Activated CD8-positive, alpha-beta memory T cell treated with anti-CD3 and anti-CD28 coated beads, Interleukin-2, amount 10 ng/mL, durations not matched to agents 7 days and 5 days (primary cell): ENCODE results near the gene RAPGEF6. TPM values are rescaled to one million over a fixed set of nuclear protein-coding genes. Genes with fewer than 3 reads are reported as not detected.
"Not testable (repeated sequence)": the region's sequence is repeated elsewhere in the genome, so short reads cannot be mapped to it uniquely, and the experiment has no call there.

ENCODE experiments used
- ATAC-seq: fragments of 150-1000 bp; cut with Tn5 transposase; one replicate; pipeline ENCODE4 v1.10.0; 2021; ENCODE audit warnings: moderate library complexity
- CTCF ChIA-PET: fragments of 350-600 bp; sonication (Branson Sonifier 250); formaldehyde crosslinking; loops from one replicate; lab custom pipeline; 2021; ENCODE audit warnings: antibody characterized with exemption; lab: Charles Lee
- DNase-seq: peaks from one replicate; pipeline ENCODE4 v3.0.0-alpha.2; 2020
- H3K27ac Mint-ChIP-seq: one replicate; pipeline ENCODE4 v1.8.0; 2021; ENCODE audit warnings: mild to moderate bottlenecking, mixed read lengths
- H3K27me3 Mint-ChIP-seq: one replicate; pipeline ENCODE4 v1.8.0; 2021; ENCODE audit warnings: mixed read lengths
- H3K36me3 Mint-ChIP-seq: one replicate; pipeline ENCODE4 v1.8.0; 2021; ENCODE audit warnings: mild to moderate bottlenecking, mixed read lengths
- H3K4me1 Mint-ChIP-seq: one replicate; pipeline ENCODE4 v1.8.0; 2021; ENCODE audit warnings: mixed read lengths
- H3K4me3 Mint-ChIP-seq: one replicate; pipeline ENCODE4 v1.8.0; 2021; ENCODE audit warnings: mild to moderate bottlenecking, moderate library complexity, mixed read lengths
- H3K9me3 Mint-ChIP-seq: one replicate; pipeline ENCODE4 v1.8.0; 2022; ENCODE audit warnings: low read depth, mixed read lengths
- total RNA-seq, 2 experiments: library from RNA; stranded (reverse); gene quantifications; one replicate each; pipeline ENCODE4 v1.2.3, GENCODE V29; 2021

Gene RAPGEF6, protein sequence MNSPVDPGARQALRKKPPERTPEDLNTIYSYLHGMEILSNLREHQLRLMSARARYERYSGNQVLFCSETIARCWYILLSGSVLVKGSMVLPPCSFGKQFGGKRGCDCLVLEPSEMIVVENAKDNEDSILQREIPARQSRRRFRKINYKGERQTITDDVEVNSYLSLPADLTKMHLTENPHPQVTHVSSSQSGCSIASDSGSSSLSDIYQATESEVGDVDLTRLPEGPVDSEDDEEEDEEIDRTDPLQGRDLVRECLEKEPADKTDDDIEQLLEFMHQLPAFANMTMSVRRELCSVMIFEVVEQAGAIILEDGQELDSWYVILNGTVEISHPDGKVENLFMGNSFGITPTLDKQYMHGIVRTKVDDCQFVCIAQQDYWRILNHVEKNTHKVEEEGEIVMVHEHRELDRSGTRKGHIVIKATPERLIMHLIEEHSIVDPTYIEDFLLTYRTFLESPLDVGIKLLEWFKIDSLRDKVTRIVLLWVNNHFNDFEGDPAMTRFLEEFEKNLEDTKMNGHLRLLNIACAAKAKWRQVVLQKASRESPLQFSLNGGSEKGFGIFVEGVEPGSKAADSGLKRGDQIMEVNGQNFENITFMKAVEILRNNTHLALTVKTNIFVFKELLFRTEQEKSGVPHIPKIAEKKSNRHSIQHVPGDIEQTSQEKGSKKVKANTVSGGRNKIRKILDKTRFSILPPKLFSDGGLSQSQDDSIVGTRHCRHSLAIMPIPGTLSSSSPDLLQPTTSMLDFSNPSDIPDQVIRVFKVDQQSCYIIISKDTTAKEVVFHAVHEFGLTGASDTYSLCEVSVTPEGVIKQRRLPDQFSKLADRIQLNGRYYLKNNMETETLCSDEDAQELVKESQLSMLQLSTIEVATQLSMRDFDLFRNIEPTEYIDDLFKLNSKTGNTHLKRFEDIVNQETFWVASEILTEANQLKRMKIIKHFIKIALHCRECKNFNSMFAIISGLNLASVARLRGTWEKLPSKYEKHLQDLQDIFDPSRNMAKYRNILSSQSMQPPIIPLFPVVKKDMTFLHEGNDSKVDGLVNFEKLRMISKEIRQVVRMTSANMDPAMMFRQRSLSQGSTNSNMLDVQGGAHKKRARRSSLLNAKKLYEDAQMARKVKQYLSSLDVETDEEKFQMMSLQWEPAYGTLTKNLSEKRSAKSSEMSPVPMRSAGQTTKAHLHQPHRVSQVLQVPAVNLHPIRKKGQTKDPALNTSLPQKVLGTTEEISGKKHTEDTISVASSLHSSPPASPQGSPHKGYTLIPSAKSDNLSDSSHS (N-terminal part only)
- total RNA-seq = 10 to 100 TPM; 31.3 to 35.2 TPM

DNA sequence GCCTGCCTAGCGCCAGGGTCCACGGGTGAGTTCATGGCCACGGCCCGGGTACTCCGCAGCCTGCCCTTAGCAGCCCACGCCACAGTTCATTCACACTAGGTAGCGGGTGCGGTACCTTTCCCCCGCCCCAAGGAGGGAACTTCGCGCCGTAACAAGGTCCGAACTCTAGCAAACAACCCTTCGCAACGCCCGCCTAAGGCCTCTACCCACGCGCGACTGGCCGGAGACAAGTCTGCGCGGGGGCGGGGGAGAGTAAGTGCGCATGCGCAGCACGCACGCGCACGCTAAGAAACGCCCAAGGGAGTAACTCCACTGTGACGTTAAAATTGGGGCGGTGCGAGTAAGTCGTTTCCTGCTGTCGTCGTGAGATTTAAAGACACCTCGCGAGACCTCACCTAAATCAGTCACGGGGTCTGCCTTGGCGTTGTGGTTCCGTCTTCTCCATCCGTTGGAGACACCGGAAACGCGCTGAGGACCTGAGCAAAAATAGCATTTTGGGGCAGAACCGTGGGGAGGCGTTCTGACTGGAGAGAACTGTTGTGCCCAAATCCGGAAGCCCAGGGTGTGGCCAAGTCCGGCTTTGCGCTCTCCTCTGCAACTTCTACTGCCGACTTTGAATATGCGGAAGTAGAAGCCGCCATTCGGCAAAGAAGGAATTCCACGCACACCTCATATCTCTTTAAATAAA lies at the start of gene RAPGEF6:
RAPGEF6 (minus strand) TSS at position 234 of the 688 bp plus-strand sequence; CDS start at position 35, 199 bp downstream.
- H3K4me3 Mint-ChIP-seq = peak within 1 kb of the TSS; percentile 95
- peaks cover 16% of the 10 kb centered on the region for H3K4me1 Mint-ChIP-seq
- CTCF ChIA-PET = interaction anchor here (1.1 to 1.3 kb wide), 3 partner anchors 11 to 373 kb away, joined by 4 to 5 read pairs (median 4); no protein-coding TSS in a partner anchor
- H3K36me3 Mint-ChIP-seq = peaks cover 2% of the 10 kb centered on the region
- no peaks in the 10 kb centered on the region for H3K9me3 Mint-ChIP-seq
- H3K27me3 Mint-ChIP-seq = peaks cover 2% of the 10 kb centered on the region
- peak; percentile 100 for DNase-seq
- H3K27ac Mint-ChIP-seq = peak within 1 kb of the TSS; percentile 98
- ATAC-seq = peak; percentile 90

- DNase-seq (no peak), ATAC-seq (no peak)
- Mint-ChIP-seq H3K36me3 (peaks cover 21% of the 10 kb centered on the region), H3K9me3 (peaks cover 2% of the 10 kb centered on the region), H3K27ac (no peak overlapping the region), H3K4me3 (no peak overlapping the region), H3K27me3 (no peaks in the 10 kb centered on the region), H3K4me1 (peaks cover 2% of the 10 kb centered on the region)
- CTCF ChIA-PET = no interaction called here
Measured at GRCh38 chr5:131684595-131684994, 49.6 kb upstream of the RAPGEF6 start.

- Mint-ChIP-seq H3K4me1 (peaks cover 2% of the 10 kb centered on the region), H3K27ac (no peak overlapping the region), H3K4me3 (no peak overlapping the region), H3K27me3 (no peaks in the 10 kb centered on the region), H3K9me3 (no peaks in the 10 kb centered on the region), H3K36me3 (peaks cover 22% of the 10 kb centered on the region)
- DNase-seq = no peak
- CTCF ChIA-PET = no interaction called here
- no peak for ATAC-seq
Measured at GRCh38 chr5:131684051-131684450, 49.0 kb upstream of the RAPGEF6 start.

DNA sequence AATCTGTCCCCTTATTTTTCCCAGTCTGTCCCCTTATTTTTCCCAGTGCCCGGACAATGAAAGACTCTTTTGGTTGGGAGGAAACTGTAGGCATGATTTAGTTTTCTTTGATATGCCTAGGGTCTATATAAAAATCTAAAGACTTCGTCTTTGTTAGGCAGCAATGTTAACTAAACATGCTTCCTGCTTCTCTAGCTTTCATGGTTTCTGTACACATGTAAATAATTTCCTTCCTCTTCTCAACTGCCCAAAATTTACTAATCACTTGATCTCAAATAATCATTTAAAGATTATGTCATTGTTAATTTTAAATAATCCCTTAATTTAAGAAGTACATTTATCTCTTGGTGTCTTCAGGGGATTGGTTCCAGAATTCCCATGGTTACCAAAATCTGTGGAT lies 47.8 kb upstream of the RAPGEF6 start:
- ATAC-seq (no peak), DNase-seq (no peak)
- Mint-ChIP-seq H3K27me3 (no peaks in the 10 kb centered on the region), H3K4me1 (peaks cover 4% of the 10 kb centered on the region), H3K4me3 (no peak overlapping the region), H3K9me3 (no peaks in the 10 kb centered on the region), H3K27ac (no peak overlapping the region), H3K36me3 (peaks cover 22% of the 10 kb centered on the region)
- CTCF ChIA-PET = no interaction called here

DNA sequence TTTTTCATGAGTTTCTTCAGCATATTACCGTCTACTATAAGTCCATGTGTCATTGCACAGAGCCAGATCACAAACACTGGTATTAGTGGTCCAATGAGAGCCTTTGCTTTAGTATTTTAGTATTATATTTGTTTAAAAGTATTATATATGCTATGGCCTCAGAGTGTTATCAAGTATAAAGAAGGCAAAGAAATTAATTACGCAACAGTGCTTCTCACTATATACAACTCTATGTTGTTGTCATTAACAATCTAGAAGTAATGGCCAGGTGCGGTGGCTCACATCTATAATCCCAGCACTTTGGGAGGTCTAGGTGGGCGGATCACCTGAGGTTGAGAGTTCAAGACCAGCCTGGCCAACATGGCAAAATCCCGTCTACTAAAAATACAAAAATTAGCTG lies 47.1 kb upstream of the RAPGEF6 start:
- no peak overlapping the region for H3K27ac Mint-ChIP-seq
- ATAC-seq (no peak), DNase-seq (no peak)
- no peaks in the 10 kb centered on the region for H3K9me3 Mint-ChIP-seq
- CTCF ChIA-PET = no interaction called here
- H3K36me3 Mint-ChIP-seq = peaks cover 23% of the 10 kb centered on the region
- no peaks in the 10 kb centered on the region for H3K27me3 Mint-ChIP-seq
- no peak overlapping the region for H3K4me3 Mint-ChIP-seq
- peaks cover 8% of the 10 kb centered on the region for H3K4me1 Mint-ChIP-seq

DNA sequence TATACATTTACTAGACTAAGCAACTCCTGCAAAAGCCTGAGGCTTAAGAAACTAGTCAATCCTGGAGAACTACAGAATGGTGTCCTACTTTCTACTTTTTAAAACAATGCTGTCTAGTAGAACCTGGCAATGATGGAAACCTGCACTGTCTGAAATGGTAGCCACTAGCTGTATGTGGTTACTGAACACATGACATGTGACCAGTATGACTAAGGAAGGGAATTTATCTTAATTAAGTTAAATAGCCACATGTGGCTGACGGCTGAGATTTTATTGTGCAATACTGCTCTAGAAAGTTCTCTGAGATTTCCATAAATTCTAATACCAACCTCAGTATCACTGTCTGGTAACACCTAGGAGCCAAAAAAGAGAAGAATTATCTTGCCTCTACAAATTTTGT lies 44.9 kb upstream of the RAPGEF6 start:
- peaks cover 13% of the 10 kb centered on the region for H3K4me1 Mint-ChIP-seq
- ATAC-seq (no peak), DNase-seq (no peak)
- H3K4me3 Mint-ChIP-seq = no peak overlapping the region
- no peaks in the 10 kb centered on the region for H3K27me3 Mint-ChIP-seq
- no peak overlapping the region for H3K27ac Mint-ChIP-seq
- H3K9me3 Mint-ChIP-seq = no peaks in the 10 kb centered on the region
- H3K36me3 Mint-ChIP-seq = peaks cover 39% of the 10 kb centered on the region
- CTCF ChIA-PET = interaction anchor here (1.0 kb wide), 1 partner anchor 328 kb away, joined by 3 read pairs; no protein-coding TSS in a partner anchor

DNA sequence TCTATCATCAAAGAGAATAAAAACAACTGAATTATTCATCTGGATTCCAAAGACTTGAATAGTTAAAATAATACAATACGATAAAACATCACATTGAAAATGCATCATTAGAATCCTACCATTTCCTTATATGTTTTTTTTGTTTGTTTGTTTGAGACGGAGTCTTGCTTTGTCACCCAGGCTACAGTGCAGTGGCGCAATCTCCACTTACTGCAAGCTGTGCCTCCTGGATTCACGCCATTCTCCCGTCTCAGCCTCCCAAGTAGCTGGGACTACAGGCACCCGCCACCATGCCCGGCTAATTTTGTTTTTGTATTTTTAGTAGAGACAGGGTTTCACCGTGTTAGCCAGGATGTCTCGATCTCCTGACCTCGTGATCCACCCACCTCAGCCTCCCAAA lies 43.2 kb upstream of the RAPGEF6 start:
- H3K4me3 Mint-ChIP-seq, H3K27me3 Mint-ChIP-seq, DNase-seq, H3K9me3 Mint-ChIP-seq, ATAC-seq, H3K27ac Mint-ChIP-seq, CTCF ChIA-PET: not testable (repeated sequence)
- peaks cover 23% of the 10 kb centered on the region for H3K4me1 Mint-ChIP-seq
- H3K36me3 Mint-ChIP-seq = peaks cover 52% of the 10 kb centered on the region

DNA sequence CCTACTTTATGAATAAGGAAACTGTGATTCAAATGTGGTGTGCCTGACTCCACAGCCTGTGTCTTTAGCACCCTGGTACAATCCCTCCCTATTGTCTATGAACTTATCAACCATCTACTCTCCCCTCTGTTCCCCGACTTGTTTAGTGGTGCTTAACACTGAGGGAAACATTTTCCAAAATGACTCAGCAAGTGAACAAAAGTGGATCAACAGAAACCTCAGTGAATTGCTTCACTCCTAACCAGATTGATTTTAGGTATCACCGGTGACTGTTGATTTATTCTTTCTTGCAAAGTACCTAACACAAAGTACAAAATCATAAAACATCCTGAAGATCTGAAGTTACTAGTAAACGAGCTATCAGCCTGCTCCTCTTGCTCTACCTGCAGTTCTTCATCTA lies 42.1 kb upstream of the RAPGEF6 start:
- Mint-ChIP-seq H3K27ac (no peak overlapping the region), H3K27me3 (no peaks in the 10 kb centered on the region), H3K4me3 (no peak overlapping the region), H3K9me3 (no peaks in the 10 kb centered on the region), H3K4me1 (peaks cover 30% of the 10 kb centered on the region), H3K36me3 (peaks cover 56% of the 10 kb centered on the region)
- DNase-seq = no peak
- ATAC-seq = no peak
- CTCF ChIA-PET = no interaction called here

- Mint-ChIP-seq H3K4me1 (peaks cover 39% of the 10 kb centered on the region), H3K9me3 (no peaks in the 10 kb centered on the region), H3K36me3 (peaks cover 72% of the 10 kb centered on the region), H3K27ac (no peak overlapping the region), H3K27me3 (no peaks in the 10 kb centered on the region), H3K4me3 (no peak overlapping the region)
- DNase-seq (no peak), ATAC-seq (no peak)
- CTCF ChIA-PET = interaction anchor here (0.7 to 1.0 kb wide), 2 partner anchors 329 to 386 kb away, joined by 3 read pairs; no protein-coding TSS in a partner anchor
Measured at GRCh38 chr5:131672776-131673175, 37.7 kb upstream of the RAPGEF6 start.

DNA sequence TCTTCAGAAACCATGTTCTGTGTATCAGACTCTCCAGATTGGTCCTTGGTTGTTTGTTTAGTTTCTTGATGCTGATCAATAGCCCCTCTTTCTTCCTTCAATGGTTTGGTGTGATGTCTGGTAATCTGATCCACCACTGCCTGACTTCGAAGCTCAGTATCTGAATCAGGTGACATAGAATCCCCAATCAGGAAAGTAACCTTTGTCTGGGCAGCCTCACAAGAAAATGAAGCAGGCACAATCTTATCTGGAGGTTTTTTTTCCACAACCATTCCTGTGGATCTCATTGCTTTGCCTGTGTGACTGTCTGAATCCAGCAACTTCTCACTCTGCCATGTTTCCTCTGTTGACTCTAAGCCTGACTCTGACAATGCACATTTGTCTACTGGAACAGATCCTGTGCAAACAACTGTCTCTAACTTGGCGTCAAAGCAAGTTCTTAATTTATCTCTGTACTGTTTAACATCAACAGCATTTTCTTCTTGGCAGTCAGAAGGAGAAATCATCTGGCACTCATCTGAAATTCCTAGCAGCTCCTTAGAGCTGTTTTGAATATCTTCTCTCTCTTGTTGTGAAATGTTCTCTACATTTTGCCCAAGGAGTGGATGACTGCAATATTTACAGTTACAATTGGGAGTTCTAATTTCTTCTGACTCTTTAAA lies 37.1 kb upstream of the RAPGEF6 start:
- H3K27ac Mint-ChIP-seq = no peak overlapping the region
- ATAC-seq (no peak), DNase-seq (no peak)
- H3K36me3 Mint-ChIP-seq = peaks cover 67% of the 10 kb centered on the region
- H3K27me3 Mint-ChIP-seq = no peaks in the 10 kb centered on the region
- H3K9me3 Mint-ChIP-seq = no peaks in the 10 kb centered on the region
- CTCF ChIA-PET = interaction anchor here (0.7 to 1.4 kb wide), 2 partner anchors 330 to 391 kb away, joined by 3 read pairs; no protein-coding TSS in a partner anchor
- H3K4me1 Mint-ChIP-seq = peaks cover 34% of the 10 kb centered on the region
- H3K4me3 Mint-ChIP-seq = no peak overlapping the region

GRCh38 chr5:131671409-131671808 lies 36.4 kb upstream of the RAPGEF6 start:
- no peaks in the 10 kb centered on the region for H3K9me3 Mint-ChIP-seq
- no peaks in the 10 kb centered on the region for H3K27me3 Mint-ChIP-seq
- H3K4me3 Mint-ChIP-seq = no peak overlapping the region
- CTCF ChIA-PET = interaction anchor here (1.4 kb wide), 1 partner anchor 392 kb away, joined by 3 read pairs; no protein-coding TSS in a partner anchor
- ATAC-seq = peak; percentile 57
- H3K36me3 Mint-ChIP-seq = peaks cover 63% of the 10 kb centered on the region
- H3K4me1 Mint-ChIP-seq = peaks cover 33% of the 10 kb centered on the region
- no peak for DNase-seq
- H3K27ac Mint-ChIP-seq = no peak overlapping the region

DNA sequence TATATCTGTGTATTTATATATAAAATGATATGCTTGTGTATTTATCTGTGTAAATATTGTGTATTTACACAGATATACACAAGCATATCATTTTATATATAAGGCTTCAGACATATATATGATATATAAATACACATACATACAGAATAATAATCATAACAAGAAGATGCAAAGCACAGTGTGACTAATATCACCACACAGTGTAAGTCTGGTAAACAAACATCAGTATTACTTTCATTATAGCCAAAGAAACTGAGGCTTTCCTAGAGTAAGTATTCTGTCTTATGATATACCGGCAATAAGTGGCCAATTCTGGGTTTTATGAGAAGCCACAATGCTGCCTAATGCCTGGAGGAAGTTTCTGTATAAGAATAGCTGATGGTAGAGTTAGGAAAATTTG lies 29.9 kb upstream of the RAPGEF6 start:
- peaks cover 14% of the 10 kb centered on the region for H3K9me3 Mint-ChIP-seq
- no peak overlapping the region for H3K4me3 Mint-ChIP-seq
- H3K36me3 Mint-ChIP-seq = peaks cover 59% of the 10 kb centered on the region
- DNase-seq (no peak), ATAC-seq (peak; percentile 64)
- CTCF ChIA-PET = interaction anchor here (0.7 to 1.4 kb wide), 2 partner anchors 75 to 359 kb away, joined by 3 read pairs; no protein-coding TSS in a partner anchor
- no peak overlapping the region for H3K27ac Mint-ChIP-seq
- H3K4me1 Mint-ChIP-seq = peaks cover 2% of the 10 kb centered on the region
- H3K27me3 Mint-ChIP-seq = no peaks in the 10 kb centered on the region
